Measurements from ENCODE around the gene CAPN5.
"Not testable (repeated sequence)": the region's sequence is repeated elsewhere in the genome, so short reads cannot be mapped to it uniquely, and the experiment has no call there.

CAPN5 gene

GRCh38 chr11:77095551-77096490 lies 29.1 kb downstream of the CAPN5 start:
- no peak for DNase-seq (ENCODE audit: low read depth in 4 of 4, low spot score in 1 of 4)

- no peak for DNase-seq (ENCODE audit: low read depth in 4 of 4, low spot score in 1 of 4)
Measured at GRCh38 chr11:77096591-77097019, 29.8 kb downstream of the CAPN5 start.

GRCh38 chr11:77097180-77097579 lies 30.4 kb downstream of the CAPN5 start:
- not testable (repeated sequence) for DNase-seq (ENCODE audit: low read depth in 4 of 4, low spot score in 1 of 4)

- no peak for DNase-seq (ENCODE audit: low read depth in 4 of 4, low spot score in 1 of 4)
Measured at GRCh38 chr11:77100166-77101042, 33.6 kb downstream of the CAPN5 start.

- no peak for DNase-seq (ENCODE audit: low read depth in 4 of 4, low spot score in 1 of 4)
Measured at GRCh38 chr11:77101043-77101537, 34.3 kb downstream of the CAPN5 start.

GRCh38 chr11:77102246-77103210 lies 35.8 kb downstream of the CAPN5 start, which contains the start of gene OMP:
Gene OMP (plus strand): TSS chr11:77102840. CDS start chr11:77102840, 0 bp downstream.
- DNase-seq (ENCODE audit: low read depth in 4 of 4, low spot score in 1 of 4): no peak

- no peak for DNase-seq (ENCODE audit: low read depth in 4 of 4, low spot score in 1 of 4)
Measured at GRCh38 chr11:77103319-77103718, 36.5 kb downstream of the CAPN5 start.

- no peak for DNase-seq (ENCODE audit: low read depth in 4 of 4, low spot score in 1 of 4)
Measured at GRCh38 chr11:77104727-77105126, 38.0 kb downstream of the CAPN5 start.

GRCh38 chr11:77106321-77106720 lies 39.5 kb downstream of the CAPN5 start:
- DNase-seq (ENCODE audit: low read depth in 4 of 4, low spot score in 1 of 4): no peak

- DNase-seq (ENCODE audit: low read depth in 4 of 4, low spot score in 1 of 4): no peak
Measured at GRCh38 chr11:77106759-77107158, 40.0 kb downstream of the CAPN5 start.

GRCh38 chr11:77107950-77108349 lies 41.2 kb downstream of the CAPN5 start:
- no peak for DNase-seq (ENCODE audit: low read depth in 4 of 4, low spot score in 1 of 4)

- DNase-seq (ENCODE audit: low read depth in 4 of 4, low spot score in 1 of 4): no peak
Measured at GRCh38 chr11:77108436-77108835, 41.7 kb downstream of the CAPN5 start.

GRCh38 chr11:77109236-77110019 lies 42.7 kb downstream of the CAPN5 start:
- no peak for DNase-seq (ENCODE audit: low read depth in 4 of 4, low spot score in 1 of 4)

GRCh38 chr11:77110836-77111235 lies 44.1 kb downstream of the CAPN5 start:
- no peak for DNase-seq (ENCODE audit: low read depth in 4 of 4, low spot score in 1 of 4)

GRCh38 chr11:77111277-77111676 lies 44.5 kb downstream of the CAPN5 start:
- DNase-seq (ENCODE audit: low read depth in 4 of 4, low spot score in 1 of 4): no peak

GRCh38 chr11:77111946-77112345 lies 45.2 kb downstream of the CAPN5 start:
- no peak for DNase-seq (ENCODE audit: low read depth in 4 of 4, low spot score in 1 of 4)

- DNase-seq (ENCODE audit: low read depth in 4 of 4, low spot score in 1 of 4): no peak
Measured at GRCh38 chr11:77112641-77113381, 46.0 kb downstream of the CAPN5 start.

GRCh38 chr11:77113382-77114088 lies 46.8 kb downstream of the CAPN5 start:
- DNase-seq (ENCODE audit: low read depth in 4 of 4, low spot score in 1 of 4): no peak
